ENCODE data around the gene LLCFC1.

LLCFC1 gene

DNA sequence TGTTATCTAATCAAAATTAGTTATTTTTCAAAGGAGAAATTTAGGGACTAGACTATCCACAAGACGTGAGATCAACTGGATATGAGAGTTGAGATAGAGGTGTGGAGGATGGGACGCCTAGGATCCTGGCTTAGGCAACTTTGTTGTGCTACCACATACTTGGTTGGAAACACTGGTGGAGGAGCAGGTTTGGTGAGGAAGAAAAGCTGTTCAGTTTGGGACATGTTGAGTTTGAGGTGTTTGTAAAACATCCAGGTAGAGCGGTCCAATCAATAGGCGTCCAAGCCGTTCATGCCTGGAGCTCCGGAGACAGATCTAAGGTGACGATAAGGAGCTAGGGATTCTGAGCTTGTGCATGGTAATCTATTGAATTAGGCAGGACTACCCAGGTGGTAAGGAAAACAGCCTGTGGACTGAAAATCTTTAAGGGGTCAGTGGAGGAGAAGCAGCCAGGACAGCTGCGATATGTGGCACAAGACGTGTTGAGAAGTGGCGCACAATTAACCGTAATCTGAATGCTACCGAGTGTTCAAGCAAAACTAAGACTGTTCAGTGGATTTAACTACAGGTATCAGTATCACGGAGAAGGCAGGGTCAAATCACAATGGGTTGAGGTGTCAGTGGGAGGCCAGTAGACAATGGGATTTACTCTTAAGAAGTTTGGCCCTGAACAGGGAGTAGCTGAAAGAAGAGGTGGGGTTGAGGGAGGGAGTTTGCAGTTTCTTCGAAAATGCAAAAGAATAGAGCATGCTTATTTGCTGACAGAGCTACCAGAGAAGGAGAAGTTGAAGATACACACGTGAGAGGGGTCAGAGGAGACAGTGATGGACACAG lies 37.6 kb upstream of the LLCFC1 start:
- H3K27ac ChIP-seq (ENCODE audit: low read depth, low read length): no peak overlapping the region
- H3K4me1 ChIP-seq (ENCODE audit: control insufficient read depth in 1 of 2, insufficient read depth in 2 of 2, low read length in 2 of 2): peaks cover 18% of the 10 kb centered on the region in 2 experiments
- H2BK12ac ChIP-seq (ENCODE audit: low read length): no peak overlapping the region
- H3K14ac ChIP-seq (ENCODE audit: low read length): no peak overlapping the region
- H3K18ac ChIP-seq (ENCODE audit: low read length): no peak overlapping the region
- H3K79me1 ChIP-seq (ENCODE audit: low read length): peaks cover 5% of the 10 kb centered on the region
- H3K23ac ChIP-seq (ENCODE audit: low read length): no peak overlapping the region
- H3K27me3 ChIP-seq (ENCODE audit: insufficient read depth, low read length): no peaks in the 10 kb centered on the region
- H2AK5ac ChIP-seq (ENCODE audit: low read length): no peak overlapping the region
- no peak overlapping the region for H3K4ac ChIP-seq (ENCODE audit: low read depth, low read length)
- H3K4me2 ChIP-seq (ENCODE audit: low read length): peak overlapping the region; percentile 26
- H4K8ac ChIP-seq (ENCODE audit: low read depth, low read length): no peak overlapping the region
- H3K79me2 ChIP-seq (ENCODE audit: control insufficient read depth, insufficient read depth, low read length, poor library complexity): no peaks in the 10 kb centered on the region
- no peak overlapping the region for H2AFZ ChIP-seq (ENCODE audit: insufficient read depth, low read length, poor library complexity)
- no peak overlapping the region for H4K12ac ChIP-seq (ENCODE audit: low read depth, low read length)
- DNase-seq: peak; percentile 74 to 91
- H3K9me3 ChIP-seq (ENCODE audit: insufficient read depth, low read depth, low read length): peaks cover 3% of the 10 kb centered on the region
- WGBS (ENCODE audit: extremely low coverage, insufficient coverage, insufficient read length): no CpG with 5 or more reads among the region's 15 CpGs
- H4K91ac ChIP-seq (ENCODE audit: low read depth, low read length): no peak overlapping the region
- no peak overlapping the region for H3K9ac ChIP-seq (ENCODE audit: low read length)
- no peak overlapping the region for H2BK5ac ChIP-seq (ENCODE audit: low read depth, low read length, poor library complexity)
- no peak overlapping the region for H3K4me3 ChIP-seq (ENCODE audit: low read depth, low read length)
- no peak overlapping the region for H2BK120ac ChIP-seq (ENCODE audit: insufficient read depth, low read length, poor library complexity)
- no peaks in the 10 kb centered on the region for H3K36me3 ChIP-seq (ENCODE audit: control insufficient read depth in 1 of 2, insufficient read depth in 2 of 2, low read length in 2 of 2)

GRCh38 chr7:142904128-142904527 lies 35.2 kb upstream of the LLCFC1 start:
- peaks cover 11 to 12% of the 10 kb centered on the region in 2 experiments for H3K4me1 ChIP-seq (ENCODE audit: control insufficient read depth in 1 of 2, insufficient read depth in 2 of 2, low read length in 2 of 2)
- no peak overlapping the region for H2AK5ac ChIP-seq (ENCODE audit: low read length)
- peaks cover 5% of the 10 kb centered on the region for H3K9me3 ChIP-seq (ENCODE audit: insufficient read depth, low read depth, low read length)
- H4K12ac ChIP-seq (ENCODE audit: low read depth, low read length): no peak overlapping the region
- H2BK5ac ChIP-seq (ENCODE audit: low read depth, low read length, poor library complexity): no peak overlapping the region
- no peaks in the 10 kb centered on the region for H3K27me3 ChIP-seq (ENCODE audit: insufficient read depth, low read length)
- H3K79me2 ChIP-seq (ENCODE audit: control insufficient read depth, insufficient read depth, low read length, poor library complexity): no peaks in the 10 kb centered on the region
- H3K23ac ChIP-seq (ENCODE audit: low read length): no peak overlapping the region
- H3K4me2 ChIP-seq (ENCODE audit: low read length): no peak overlapping the region
- H3K36me3 ChIP-seq (ENCODE audit: control insufficient read depth in 1 of 2, insufficient read depth in 2 of 2, low read length in 2 of 2): no peaks in the 10 kb centered on the region
- no peak overlapping the region for H3K18ac ChIP-seq (ENCODE audit: low read length)
- H3K9ac ChIP-seq (ENCODE audit: low read length): no peak overlapping the region
- H2BK120ac ChIP-seq (ENCODE audit: insufficient read depth, low read length, poor library complexity): no peak overlapping the region
- H3K79me1 ChIP-seq (ENCODE audit: low read length): no peaks in the 10 kb centered on the region
- no peak overlapping the region for H3K27ac ChIP-seq (ENCODE audit: low read depth, low read length)
- no peak overlapping the region for H2BK12ac ChIP-seq (ENCODE audit: low read length)
- no peak overlapping the region for H3K4me3 ChIP-seq (ENCODE audit: low read depth, low read length)
- no peak overlapping the region for H4K91ac ChIP-seq (ENCODE audit: low read depth, low read length)
- H4K8ac ChIP-seq (ENCODE audit: low read depth, low read length): no peak overlapping the region
- DNase-seq: no peak
- no peak overlapping the region for H3K4ac ChIP-seq (ENCODE audit: low read depth, low read length)
- H2AFZ ChIP-seq (ENCODE audit: insufficient read depth, low read length, poor library complexity): no peak overlapping the region
- no peak overlapping the region for H3K14ac ChIP-seq (ENCODE audit: low read length)

GRCh38 chr7:142905759-142906158 lies 33.5 kb upstream of the LLCFC1 start:
- no peak overlapping the region for H3K4ac ChIP-seq (ENCODE audit: low read depth, low read length)
- H3K27ac ChIP-seq (ENCODE audit: low read depth, low read length): no peak overlapping the region
- no peaks in the 10 kb centered on the region for H3K79me1 ChIP-seq (ENCODE audit: low read length)
- no peak overlapping the region for H4K8ac ChIP-seq (ENCODE audit: low read depth, low read length)
- H2AK5ac ChIP-seq (ENCODE audit: low read length): no peak overlapping the region
- no peak overlapping the region for H3K4me3 ChIP-seq (ENCODE audit: low read depth, low read length)
- H4K12ac ChIP-seq (ENCODE audit: low read depth, low read length): no peak overlapping the region
- no peak for DNase-seq
- H3K27me3 ChIP-seq (ENCODE audit: insufficient read depth, low read length): no peaks in the 10 kb centered on the region
- no peak overlapping the region for H4K91ac ChIP-seq (ENCODE audit: low read depth, low read length)
- peaks cover 5% of the 10 kb centered on the region for H3K9me3 ChIP-seq (ENCODE audit: insufficient read depth, low read depth, low read length)
- H3K18ac ChIP-seq (ENCODE audit: low read length): no peak overlapping the region
- no peak overlapping the region for H2AFZ ChIP-seq (ENCODE audit: insufficient read depth, low read length, poor library complexity)
- no peak overlapping the region for H3K23ac ChIP-seq (ENCODE audit: low read length)
- H3K4me1 ChIP-seq (ENCODE audit: control insufficient read depth in 1 of 2, insufficient read depth in 2 of 2, low read length in 2 of 2): peaks cover 4 to 5% of the 10 kb centered on the region in 2 experiments
- H3K9ac ChIP-seq (ENCODE audit: low read length): no peak overlapping the region
- WGBS (ENCODE audit: extremely low coverage, insufficient coverage, insufficient read length): no CpG with 5 or more reads among the region's 2 CpGs
- no peak overlapping the region for H2BK12ac ChIP-seq (ENCODE audit: low read length)
- no peak overlapping the region for H3K4me2 ChIP-seq (ENCODE audit: low read length)
- H3K79me2 ChIP-seq (ENCODE audit: control insufficient read depth, insufficient read depth, low read length, poor library complexity): no peaks in the 10 kb centered on the region
- no peak overlapping the region for H2BK120ac ChIP-seq (ENCODE audit: insufficient read depth, low read length, poor library complexity)
- H2BK5ac ChIP-seq (ENCODE audit: low read depth, low read length, poor library complexity): no peak overlapping the region
- H3K36me3 ChIP-seq (ENCODE audit: control insufficient read depth in 1 of 2, insufficient read depth in 2 of 2, low read length in 2 of 2): no peaks in the 10 kb centered on the region
- no peak overlapping the region for H3K14ac ChIP-seq (ENCODE audit: low read length)

DNA sequence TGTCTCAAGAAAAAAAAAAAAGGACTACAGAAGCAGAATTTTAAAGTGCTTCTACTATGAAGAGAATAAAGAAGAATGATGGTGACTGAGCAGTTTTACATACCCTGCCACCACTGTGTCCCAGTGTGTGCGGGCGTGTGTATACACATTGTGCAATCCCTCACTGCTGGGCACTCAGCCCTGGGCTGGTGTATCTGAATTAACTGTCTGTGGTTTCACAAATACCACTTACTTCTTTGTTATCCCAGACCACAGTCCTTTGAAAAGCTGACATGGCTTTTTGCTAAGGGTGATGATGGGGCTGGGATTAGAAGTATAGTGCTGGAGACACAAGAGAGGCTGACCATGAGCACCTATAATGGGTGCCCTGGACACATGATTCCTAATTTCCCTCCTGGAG lies 32.6 kb upstream of the LLCFC1 start:
- no peaks in the 10 kb centered on the region for H3K27me3 ChIP-seq (ENCODE audit: insufficient read depth, low read length)
- no peak overlapping the region for H2BK12ac ChIP-seq (ENCODE audit: low read length)

More for the DNA sequence above, 32.6 kb upstream of the LLCFC1 start:
- no peak overlapping the region for H2BK120ac ChIP-seq (ENCODE audit: insufficient read depth, low read length, poor library complexity)
- H3K27ac ChIP-seq (ENCODE audit: low read depth, low read length): no peak overlapping the region
- peaks cover 5% of the 10 kb centered on the region for H3K9me3 ChIP-seq (ENCODE audit: insufficient read depth, low read depth, low read length)
- H4K91ac ChIP-seq (ENCODE audit: low read depth, low read length): no peak overlapping the region
- H3K79me1 ChIP-seq (ENCODE audit: low read length): no peaks in the 10 kb centered on the region
- no peak overlapping the region for H3K4me2 ChIP-seq (ENCODE audit: low read length)
- DNase-seq: no peak
- H3K14ac ChIP-seq (ENCODE audit: low read length): no peak overlapping the region
- no peak overlapping the region for H4K12ac ChIP-seq (ENCODE audit: low read depth, low read length)
- H2BK5ac ChIP-seq (ENCODE audit: low read depth, low read length, poor library complexity): no peak overlapping the region
- no peaks in the 10 kb centered on the region for H3K79me2 ChIP-seq (ENCODE audit: control insufficient read depth, insufficient read depth, low read length, poor library complexity)
- H3K18ac ChIP-seq (ENCODE audit: low read length): no peak overlapping the region
- no peak overlapping the region for H4K8ac ChIP-seq (ENCODE audit: low read depth, low read length)
- peaks cover under 1 to 1% of the 10 kb centered on the region in 2 experiments for H3K4me1 ChIP-seq (ENCODE audit: control insufficient read depth in 1 of 2, insufficient read depth in 2 of 2, low read length in 2 of 2)
- H3K23ac ChIP-seq (ENCODE audit: low read length): no peak overlapping the region
- no peak overlapping the region for H3K4me3 ChIP-seq (ENCODE audit: low read depth, low read length)
- H3K9ac ChIP-seq (ENCODE audit: low read length): no peak overlapping the region
- WGBS (ENCODE audit: extremely low coverage, insufficient coverage, insufficient read length): no CpG with 5 or more reads among the region's 2 CpGs
- no peak overlapping the region for H2AK5ac ChIP-seq (ENCODE audit: low read length)
- no peak overlapping the region for H3K4ac ChIP-seq (ENCODE audit: low read depth, low read length)
- H3K36me3 ChIP-seq (ENCODE audit: control insufficient read depth in 1 of 2, insufficient read depth in 2 of 2, low read length in 2 of 2): no peaks in the 10 kb centered on the region
- no peak overlapping the region for H2AFZ ChIP-seq (ENCODE audit: insufficient read depth, low read length, poor library complexity)
